KMS-11 (cell line): ENCODE results near the gene MMP14.
A peak's percentile ranks its signal among the peaks of the same experiment; 100 is the strongest.

Experiments
- H2AFZ ChIP-seq: fragments of 200-600 bp; sonication (generic); 2 replicates; pipeline ENCODE4 v1.6.1; 2016; ENCODE audit warnings: antibody characterized with exemption, mixed run types, low read depth
- H3K27ac ChIP-seq: fragments of 200-600 bp; sonication (generic); 2 replicates; pipeline ENCODE4 v1.6.1; 2016; ENCODE audit warnings: mild to moderate bottlenecking, mixed run types
- H3K27me3 ChIP-seq: fragments of 200-600 bp; sonication (generic); 2 replicates; pipeline ENCODE4 v1.6.1; 2017; ENCODE audit warnings: mild to moderate bottlenecking, low read depth, mixed run types, moderate library complexity; ENCODE audit not compliant: insufficient read depth
- H3K36me3 ChIP-seq: fragments of 200-600 bp; sonication (generic); 2 replicates; pipeline ENCODE4 v1.6.1; 2017; ENCODE audit warnings: mild to moderate bottlenecking, mixed run types; ENCODE audit not compliant: insufficient read depth
- H3K4me1 ChIP-seq: fragments of 200-600 bp; sonication (generic); 2 replicates; pipeline ENCODE4 v1.6.1; 2016; ENCODE audit warnings: mild to moderate bottlenecking, low read depth, mixed run types; ENCODE audit not compliant: poor library complexity, severe bottlenecking
- H3K4me2 ChIP-seq: fragments of 200-600 bp; sonication (generic); 2 replicates; pipeline ENCODE4 v1.7.0; 2016; ENCODE audit warnings: mild to moderate bottlenecking, mixed run types
- H3K4me3 ChIP-seq: fragments of 200-600 bp; sonication (generic); IDR thresholded peaks from 2 replicates; pipeline ENCODE4 v1.6.1; 2017; ENCODE audit warnings: low read depth, low read length, mixed read lengths; ENCODE audit not compliant: insufficient read depth
- H3K79me2 ChIP-seq: fragments of 200-600 bp; sonication (generic); 2 replicates; pipeline ENCODE4 v1.6.1; 2016; ENCODE audit warnings: low read depth, mixed run types; ENCODE audit not compliant: insufficient read depth
- H3K9ac ChIP-seq: fragments of 200-600 bp; sonication (generic); 2 replicates; pipeline ENCODE4 v1.6.1; 2016; ENCODE audit warnings: mild to moderate bottlenecking, mixed run types
- H4K20me1 ChIP-seq: fragments of 200-600 bp; sonication (generic); 2 replicates; pipeline ENCODE4 v1.6.1; 2016; ENCODE audit warnings: mild to moderate bottlenecking, mixed run types; ENCODE audit not compliant: insufficient read depth
- TF ChIP-seq, protein P1 (sequence below): fragments of 200-600 bp; sonication (generic); conservative IDR thresholded peaks from 2 replicates; pipeline ENCODE4 v1.6.1; 2017; ENCODE audit warnings: low read depth, mild to moderate bottlenecking, antibody characterized with exemption, low read length, moderate library complexity, mixed read lengths

The MMP14 gene

DNA sequence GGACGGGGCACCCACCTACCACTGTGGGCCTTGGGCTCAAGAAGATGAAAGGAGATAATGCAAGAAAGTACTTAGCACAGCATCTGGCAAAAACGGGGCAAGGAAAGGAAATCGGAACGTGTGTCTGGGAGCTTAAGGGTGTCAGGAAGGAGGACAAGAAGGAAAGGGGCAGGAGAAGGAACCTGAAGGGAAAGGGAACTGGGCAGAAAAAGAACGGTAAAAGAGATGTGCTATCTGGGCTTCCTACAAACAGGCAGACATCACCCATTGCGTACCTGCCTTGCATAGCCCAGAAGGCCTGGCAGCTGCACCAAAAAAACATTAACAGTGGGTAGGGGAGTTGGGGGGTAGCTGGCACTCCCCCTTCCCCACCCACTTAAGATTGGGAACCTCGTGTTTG is 45.7 kb downstream of the MMP14 start:
- Histone ChIP-seq H3K4me1 (peaks cover 33% of the 10 kb centered on the region), H3K27ac (no peak overlapping the region), H3K4me3 (no peak overlapping the region), H2AFZ (no peak overlapping the region), H3K79me2 (no peaks in the 10 kb centered on the region), H3K9ac (no peak overlapping the region), H3K4me2 (no peak overlapping the region), H4K20me1 (no peaks in the 10 kb centered on the region), H3K27me3 (no peaks in the 10 kb centered on the region), H3K36me3 (no peaks in the 10 kb centered on the region)
- TF ChIP-seq, protein P1, sequence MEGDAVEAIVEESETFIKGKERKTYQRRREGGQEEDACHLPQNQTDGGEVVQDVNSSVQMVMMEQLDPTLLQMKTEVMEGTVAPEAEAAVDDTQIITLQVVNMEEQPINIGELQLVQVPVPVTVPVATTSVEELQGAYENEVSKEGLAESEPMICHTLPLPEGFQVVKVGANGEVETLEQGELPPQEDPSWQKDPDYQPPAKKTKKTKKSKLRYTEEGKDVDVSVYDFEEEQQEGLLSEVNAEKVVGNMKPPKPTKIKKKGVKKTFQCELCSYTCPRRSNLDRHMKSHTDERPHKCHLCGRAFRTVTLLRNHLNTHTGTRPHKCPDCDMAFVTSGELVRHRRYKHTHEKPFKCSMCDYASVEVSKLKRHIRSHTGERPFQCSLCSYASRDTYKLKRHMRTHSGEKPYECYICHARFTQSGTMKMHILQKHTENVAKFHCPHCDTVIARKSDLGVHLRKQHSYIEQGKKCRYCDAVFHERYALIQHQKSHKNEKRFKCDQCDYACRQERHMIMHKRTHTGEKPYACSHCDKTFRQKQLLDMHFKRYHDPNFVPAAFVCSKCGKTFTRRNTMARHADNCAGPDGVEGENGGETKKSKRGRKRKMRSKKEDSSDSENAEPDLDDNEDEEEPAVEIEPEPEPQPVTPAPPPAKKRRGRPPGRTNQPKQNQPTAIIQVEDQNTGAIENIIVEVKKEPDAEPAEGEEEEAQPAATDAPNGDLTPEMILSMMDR, result no peak

DNA sequence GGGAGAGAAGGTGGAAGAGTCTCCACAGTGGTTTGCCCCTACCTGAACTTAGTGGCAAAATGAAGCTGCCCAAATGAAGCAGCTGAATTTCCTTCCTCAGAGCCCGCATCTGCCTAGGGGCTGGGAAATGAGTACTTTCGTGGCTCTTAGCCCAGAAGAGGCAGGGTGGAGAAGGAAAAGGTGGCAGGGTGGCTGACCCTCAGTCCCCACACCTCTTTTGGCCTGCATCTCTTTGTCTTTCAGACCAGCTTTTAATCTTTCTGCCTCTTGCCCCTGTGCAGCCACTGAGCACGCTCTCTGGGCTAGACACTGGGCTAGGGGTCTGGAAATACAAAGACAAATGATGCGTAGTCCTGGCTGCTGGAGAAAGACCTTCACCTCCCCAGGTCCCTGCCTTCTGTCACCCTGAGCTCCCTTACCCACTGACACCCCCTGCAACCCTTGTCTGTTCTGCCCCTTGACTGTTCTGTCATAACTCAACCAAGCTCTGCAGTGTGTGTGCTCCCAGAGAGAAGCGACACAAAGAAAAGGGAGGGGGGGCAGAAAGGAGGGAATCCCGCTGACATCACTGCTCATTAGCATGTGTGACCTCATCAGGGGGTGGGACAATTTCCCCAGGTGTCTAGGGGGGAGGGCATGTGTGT is 46.3 kb downstream of the MMP14 start:
- no peak overlapping the region for H3K4me2 ChIP-seq

DNA sequence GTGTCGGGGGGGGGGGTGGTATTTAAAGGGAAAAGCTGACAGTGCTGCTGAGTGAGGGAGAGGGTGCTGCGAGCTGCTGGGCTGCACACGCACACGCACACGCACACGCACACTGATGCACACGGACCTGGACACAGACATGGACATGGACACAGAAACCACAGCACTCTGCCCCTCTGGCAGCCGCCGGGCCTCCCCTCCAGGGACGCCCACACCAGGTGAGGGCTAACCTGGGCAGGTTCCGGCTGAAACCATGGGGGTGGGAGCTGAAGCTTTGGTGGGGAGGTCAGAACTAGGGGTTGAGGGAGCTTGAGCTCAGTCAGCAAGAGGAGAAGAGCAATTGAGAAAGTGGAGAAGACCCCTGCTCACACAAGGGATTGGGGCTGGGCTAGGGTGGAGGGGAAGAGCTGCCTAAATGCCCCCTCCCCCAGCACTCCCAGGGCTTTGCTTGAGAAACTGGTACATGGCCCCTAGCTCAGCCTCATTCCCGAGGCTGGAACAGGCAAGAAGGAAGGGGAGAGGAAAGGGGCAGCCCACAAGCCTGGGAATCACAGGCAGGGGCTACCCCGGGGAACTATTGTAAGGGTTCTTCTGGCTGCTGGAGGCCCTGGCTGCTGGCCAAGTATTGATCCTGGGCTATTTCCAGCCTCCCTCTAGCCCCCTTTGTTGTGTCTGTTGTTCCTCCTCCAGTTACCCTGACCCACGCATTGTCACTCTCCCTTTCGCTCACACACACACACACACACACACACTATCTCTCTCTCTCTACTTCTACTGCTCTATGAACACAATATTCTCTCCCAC is 47.0 kb downstream of the MMP14 start, which contains the start of gene REM2:
REM2 (plus strand) TSS at position 50 of the 804 bp plus-strand sequence; CDS start at position 116, 66 bp downstream.
- no peak within 1 kb of the TSS for H3K4me3 ChIP-seq
- peak within 1 kb of the TSS; percentile 9; the same call in 1 of the 2 replicates for H3K4me2 ChIP-seq
- TF ChIP-seq, protein P1, result no peak
- H2AFZ ChIP-seq, result no peak within 1 kb of the TSS
- H3K27ac ChIP-seq, result peak within 1 kb of the TSS; percentile 18; the same call in 1 of the 2 replicates
- no peaks in the 10 kb centered on the region for H3K27me3 ChIP-seq
- peaks cover 36% of the 10 kb centered on the region for H3K4me1 ChIP-seq
- no peaks in the 10 kb centered on the region for H3K79me2 ChIP-seq
- no peaks in the 10 kb centered on the region for H3K36me3 ChIP-seq
- no peaks in the 10 kb centered on the region for H4K20me1 ChIP-seq
- no peak within 1 kb of the TSS for H3K9ac ChIP-seq

More for the DNA sequence above, 46.3 kb downstream of the MMP14 start:
- TF ChIP-seq, protein P1, result no peak
- H3K27me3 ChIP-seq, result no peaks in the 10 kb centered on the region
- H3K4me1 ChIP-seq, result peaks cover 33% of the 10 kb centered on the region
- H3K9ac ChIP-seq, result no peak overlapping the region
- H3K4me3 ChIP-seq, result no peak overlapping the region
- no peaks in the 10 kb centered on the region for H3K36me3 ChIP-seq
- H3K79me2 ChIP-seq, result no peaks in the 10 kb centered on the region
- H4K20me1 ChIP-seq, result no peaks in the 10 kb centered on the region
- no peak overlapping the region for H3K27ac ChIP-seq
- no peak overlapping the region for H2AFZ ChIP-seq

DNA sequence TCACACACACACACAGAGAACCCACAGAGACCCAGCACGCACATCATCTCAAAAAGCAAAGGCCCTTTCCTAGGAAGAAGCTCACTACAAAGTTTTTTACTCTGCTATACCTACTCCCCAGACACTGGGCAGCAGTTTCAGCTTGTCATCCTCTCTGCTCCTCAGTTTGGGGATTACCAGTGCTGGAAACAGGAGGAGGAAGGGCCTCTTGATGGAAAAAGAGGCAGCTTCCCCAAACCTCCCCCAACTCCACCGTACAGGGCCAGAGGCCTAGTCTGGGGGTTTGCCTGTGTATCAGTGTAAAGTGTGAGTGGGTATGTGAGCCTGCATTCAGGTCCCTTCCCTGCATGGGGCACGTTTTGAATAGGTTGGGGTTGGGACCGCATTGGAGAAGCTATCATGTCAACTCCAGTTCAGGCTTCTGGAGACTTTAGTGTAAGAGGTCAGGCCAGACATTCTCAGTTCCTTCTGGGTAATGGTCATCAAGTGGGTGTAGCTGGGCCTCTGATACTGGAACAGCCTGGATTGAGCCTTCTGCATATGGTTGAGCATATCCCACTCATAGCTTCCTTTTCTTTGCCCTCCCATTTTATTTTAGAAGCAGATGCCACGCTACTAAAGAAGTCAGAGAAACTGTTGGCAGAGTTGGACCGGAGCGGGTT is 47.8 kb downstream of the MMP14 start:
- Histone ChIP-seq H3K4me1 (peaks cover 44% of the 10 kb centered on the region), H3K4me2 (peak overlapping the region; percentile 9; the same call in 1 of the 2 replicates), H2AFZ (no peak overlapping the region), H3K27me3 (no peaks in the 10 kb centered on the region), H3K4me3 (no peak overlapping the region), H3K79me2 (no peaks in the 10 kb centered on the region), H3K9ac (no peak overlapping the region), H3K27ac (peak overlapping the region; percentile 18; the same call in 1 of the 2 replicates), H3K36me3 (no peaks in the 10 kb centered on the region), H4K20me1 (no peaks in the 10 kb centered on the region)
- TF ChIP-seq, protein P1, result no peak
